SKM-1 (cell line): Measurements from ENCODE around the gene PRKAG2.
A peak's percentile ranks its signal among the peaks of the same experiment; 100 is the strongest.
"Not testable (repeated sequence)": the region's sequence is repeated elsewhere in the genome, so short reads cannot be mapped to it uniquely, and the experiment has no call there.

ENCODE experiments used
- DNase-seq: peaks from one replicate; lab custom pipeline; 2025; ENCODE audit not compliant: unreplicated experiment; lab: John Stamatoyannopoulos, UW

Gene PRKAG2

GRCh38 chr7:151876899-151877777 is at the start of gene PRKAG2:
TSS of gene PRKAG2 (minus strand) at chr7:151877115. CDS start at chr7:151876620, 495 bp downstream.
- no peak for DNase-seq

DNA sequence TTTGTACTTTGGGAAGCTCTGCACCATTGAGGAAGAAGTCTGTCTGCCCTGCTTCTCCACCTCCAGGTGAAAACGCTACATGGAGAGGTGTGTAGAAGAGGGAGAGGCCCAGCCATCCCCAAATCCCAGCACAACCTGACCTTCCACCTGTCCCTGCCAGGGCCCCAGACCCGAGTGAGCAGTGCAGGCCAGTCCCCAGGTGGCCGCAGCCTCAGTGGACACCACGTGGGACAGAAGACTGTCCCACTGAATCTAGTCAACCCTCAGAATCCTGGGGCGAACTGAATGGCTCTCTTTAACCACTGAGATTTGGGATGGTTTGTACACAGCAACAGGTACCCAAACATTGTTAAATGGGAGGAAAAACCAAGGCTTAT is 49.4 kb upstream of the PRKAG2 start:
- DNase-seq = no peak

DNA sequence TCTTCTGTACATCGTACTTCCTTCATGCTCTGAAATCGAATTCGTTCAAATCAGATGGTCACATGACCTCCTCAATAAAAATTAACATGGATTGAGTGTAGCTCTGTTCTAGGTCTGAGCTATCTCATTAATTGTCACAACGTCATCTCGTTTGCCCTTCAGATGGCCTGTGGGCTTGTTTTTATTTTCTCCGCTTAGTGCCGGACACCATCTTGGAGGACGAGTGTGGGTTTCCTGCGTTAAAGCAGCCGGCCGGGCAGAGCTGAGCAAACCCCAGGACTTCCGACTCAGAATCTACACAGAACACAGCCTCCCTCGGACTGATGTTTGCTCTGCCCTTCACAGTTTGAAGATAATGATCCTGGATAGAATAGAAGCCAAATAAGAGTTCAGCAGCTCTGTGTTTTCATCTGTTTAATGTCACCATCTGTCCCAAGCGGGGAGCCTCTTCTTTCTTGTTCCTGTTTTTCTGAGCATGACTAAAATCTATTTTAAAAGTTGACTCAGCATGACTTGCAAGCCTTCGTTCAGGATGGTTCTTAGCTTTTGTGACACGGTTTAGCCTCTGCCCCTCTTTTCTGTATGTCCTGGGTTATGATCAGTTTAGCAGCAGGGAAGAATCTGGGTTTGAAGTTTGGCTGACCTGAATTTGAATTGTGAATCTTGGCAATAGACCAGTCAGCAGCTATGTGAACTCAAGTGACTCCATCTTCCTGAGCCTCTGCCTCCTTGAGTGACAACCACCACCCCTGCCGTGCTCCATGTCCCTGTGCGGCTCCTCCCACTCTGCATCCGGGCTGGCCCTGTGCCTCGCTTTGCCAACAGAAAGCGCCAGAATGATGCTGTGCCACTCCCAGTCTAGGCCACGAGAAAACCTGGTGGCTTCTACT is 48.8 kb upstream of the PRKAG2 start:
- DNase-seq = peak; percentile 21

GRCh38 chr7:151924508-151924907 is 47.6 kb upstream of the PRKAG2 start:
- no peak for DNase-seq

GRCh38 chr7:151924001-151924400 is 47.1 kb upstream of the PRKAG2 start:
- no peak for DNase-seq

DNA sequence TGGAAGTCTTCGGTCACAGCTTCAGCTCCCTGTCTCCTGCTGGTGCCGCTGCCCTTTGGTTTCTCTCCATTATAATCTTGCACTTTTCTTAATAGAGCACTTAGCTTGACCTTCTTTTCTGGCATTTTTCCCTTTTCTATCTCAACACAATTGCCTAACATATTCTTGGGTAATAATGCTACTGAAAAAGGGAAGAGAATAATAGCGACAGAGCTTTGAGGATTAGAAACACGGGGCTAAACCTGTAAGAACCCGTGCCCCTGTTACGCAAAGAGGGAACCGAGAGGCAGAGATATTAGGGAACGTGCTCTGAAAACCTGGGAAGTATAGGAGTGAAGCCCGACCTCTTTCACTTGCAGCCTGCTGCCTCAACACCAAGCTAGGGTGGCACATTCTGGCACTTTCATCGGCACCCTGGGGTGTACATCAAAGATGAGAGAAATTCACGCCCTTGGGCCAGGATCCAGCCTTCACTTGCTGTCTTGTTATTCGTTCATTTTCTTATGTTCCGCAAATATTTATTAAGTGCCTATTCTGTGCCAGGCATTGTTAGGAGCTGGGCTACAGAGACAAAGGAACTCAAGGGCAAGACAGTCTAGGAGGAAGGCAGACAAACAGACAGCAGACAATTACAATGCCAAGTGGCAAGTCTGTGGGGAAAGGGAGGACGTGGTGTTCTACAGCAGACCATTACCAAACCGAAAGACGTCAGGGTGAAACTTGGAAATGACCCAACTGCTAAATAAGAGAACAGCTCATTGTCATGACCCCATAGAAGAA is 46.4 kb upstream of the PRKAG2 start:
- DNase-seq = peak; percentile 64

- no peak for DNase-seq
Measured at GRCh38 chr7:151921451-151921850, 44.5 kb upstream of the PRKAG2 start.

DNA sequence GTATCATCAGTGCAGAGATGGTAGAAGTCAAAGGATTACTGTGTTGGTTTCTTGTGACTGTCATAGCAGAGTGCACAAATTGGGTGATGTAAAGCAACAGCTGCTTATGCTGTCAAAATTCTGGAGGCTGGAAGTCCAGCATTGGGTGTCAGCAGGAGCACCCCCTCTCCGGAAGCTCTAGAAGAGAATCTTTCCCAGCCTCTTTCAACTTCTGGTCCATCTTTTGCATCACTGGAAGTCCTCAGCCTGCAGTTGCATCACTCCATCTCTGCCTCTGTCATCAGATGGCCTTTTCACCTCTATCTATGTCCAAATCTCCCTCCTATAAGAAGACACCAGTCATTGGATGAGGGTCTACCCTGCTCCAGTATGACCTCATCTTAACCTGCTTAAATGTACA is 43.6 kb upstream of the PRKAG2 start:
- no peak for DNase-seq

DNA sequence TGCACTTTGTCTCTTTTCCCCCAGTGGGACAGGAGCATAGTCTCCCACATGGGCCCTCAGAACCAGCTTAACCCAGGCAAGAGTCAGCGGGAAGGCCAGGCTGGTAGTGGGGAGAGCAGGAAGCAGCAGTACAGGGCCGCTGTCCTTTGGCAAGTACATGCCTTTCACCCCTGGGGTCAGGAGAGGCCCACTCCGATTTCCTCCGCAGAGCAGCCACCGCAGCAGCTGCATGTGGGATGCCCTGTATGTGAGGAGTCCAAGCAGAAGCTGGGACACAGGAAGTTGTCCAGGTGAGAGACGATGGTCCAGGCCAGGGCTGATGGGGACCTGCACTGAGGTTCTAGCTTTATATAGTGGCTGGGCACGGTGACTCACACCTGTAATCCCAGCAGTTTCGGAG is 42.7 kb upstream of the PRKAG2 start:
- DNase-seq = no peak

- DNase-seq = no peak
Measured at GRCh38 chr7:151918510-151918843, 41.6 kb upstream of the PRKAG2 start.

DNA sequence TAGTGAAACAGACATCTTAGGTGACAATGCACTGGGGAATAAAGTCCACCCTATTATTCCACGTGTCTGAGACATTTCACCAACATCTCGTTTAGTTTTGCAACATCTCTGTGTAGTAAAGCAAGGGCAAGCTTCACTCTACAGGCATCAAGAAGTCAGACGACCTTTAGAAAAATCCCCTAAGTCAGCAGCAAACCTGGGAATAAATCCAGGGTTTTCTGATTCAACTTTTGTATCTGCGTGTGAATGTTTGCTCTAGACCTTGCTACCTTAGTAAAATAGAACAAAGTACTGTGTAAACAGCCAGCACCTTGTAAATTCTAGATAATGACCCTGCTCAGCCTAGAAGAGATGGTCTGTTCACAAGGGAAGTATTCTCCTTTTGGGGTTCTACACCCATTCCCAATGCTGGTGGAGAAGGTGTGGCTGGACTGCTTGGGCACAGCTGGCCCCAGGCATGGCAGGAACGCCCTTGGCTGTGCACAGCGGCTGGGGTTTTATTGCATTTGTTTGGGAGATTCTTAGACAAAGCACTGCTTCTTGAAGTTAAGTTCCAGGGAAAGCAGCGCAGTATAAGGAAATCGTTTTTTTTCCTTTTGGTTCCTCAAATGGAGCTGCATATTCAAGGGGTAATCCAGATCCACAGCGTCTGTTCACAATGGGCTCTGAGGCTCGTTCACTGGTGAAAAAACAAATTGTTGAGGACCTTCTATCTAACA is 41.0 kb upstream of the PRKAG2 start:
- no peak for DNase-seq

GRCh38 chr7:151914051-151914450 is 37.1 kb upstream of the PRKAG2 start:
- DNase-seq = no peak

DNA sequence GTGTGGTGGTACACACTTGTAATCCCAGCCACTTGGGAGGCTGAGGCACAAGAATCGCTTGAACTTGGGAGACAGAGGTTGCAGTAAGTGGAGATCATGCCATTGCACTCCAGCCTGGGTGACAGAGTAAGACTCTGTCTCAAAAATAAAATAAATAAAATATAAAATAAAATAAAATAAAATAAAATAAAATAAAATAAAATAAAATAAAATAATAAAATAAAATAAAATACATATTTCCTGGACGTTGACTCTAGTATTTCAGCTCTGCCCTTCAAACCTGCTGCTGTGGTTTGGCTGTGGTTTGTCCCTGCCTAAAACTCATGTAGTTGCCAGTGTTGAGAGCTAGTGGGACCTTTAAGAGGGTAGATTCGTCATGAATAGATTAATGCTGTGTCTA is 33.7 kb upstream of the PRKAG2 start:
- DNase-seq = not testable (repeated sequence)

DNA sequence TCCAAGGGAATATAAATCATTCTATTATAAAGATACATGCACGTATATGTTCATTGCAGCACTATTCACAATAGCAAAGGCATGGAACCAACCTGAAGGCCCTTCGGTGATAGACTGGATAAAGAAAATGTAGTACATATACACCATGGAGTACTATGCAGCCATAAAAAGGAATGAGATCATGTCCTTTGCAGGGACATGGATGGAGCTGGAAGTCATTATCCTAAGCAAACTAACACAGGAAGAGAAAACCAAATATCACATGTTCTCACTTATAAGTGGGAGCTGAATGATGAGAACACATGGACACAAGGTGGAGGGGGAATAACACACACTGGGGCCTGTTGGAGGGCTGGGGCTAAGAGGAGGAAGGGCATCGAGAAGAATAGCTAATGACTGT is 30.2 kb upstream of the PRKAG2 start:
- DNase-seq = not testable (repeated sequence)

DNA sequence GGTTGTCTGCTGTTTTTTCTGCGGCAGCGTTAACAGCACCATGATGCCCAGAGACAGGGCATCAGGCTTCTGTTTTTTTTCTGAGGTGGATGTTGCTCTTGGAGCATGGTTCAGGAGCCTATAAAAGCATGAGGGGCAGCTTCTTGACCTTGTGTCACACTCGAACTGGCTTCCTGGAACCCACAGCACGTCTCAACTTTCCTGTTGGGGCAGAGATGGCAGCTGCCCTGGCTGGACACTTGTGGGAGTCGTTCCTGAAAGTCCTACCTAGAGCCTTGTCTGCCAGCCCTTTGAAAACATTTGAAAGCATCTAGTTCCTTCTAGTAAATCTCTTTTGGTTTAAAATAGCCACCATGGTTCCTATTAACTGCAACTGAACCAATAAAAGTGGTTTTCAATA is 28.9 kb upstream of the PRKAG2 start:
- DNase-seq = no peak

DNA sequence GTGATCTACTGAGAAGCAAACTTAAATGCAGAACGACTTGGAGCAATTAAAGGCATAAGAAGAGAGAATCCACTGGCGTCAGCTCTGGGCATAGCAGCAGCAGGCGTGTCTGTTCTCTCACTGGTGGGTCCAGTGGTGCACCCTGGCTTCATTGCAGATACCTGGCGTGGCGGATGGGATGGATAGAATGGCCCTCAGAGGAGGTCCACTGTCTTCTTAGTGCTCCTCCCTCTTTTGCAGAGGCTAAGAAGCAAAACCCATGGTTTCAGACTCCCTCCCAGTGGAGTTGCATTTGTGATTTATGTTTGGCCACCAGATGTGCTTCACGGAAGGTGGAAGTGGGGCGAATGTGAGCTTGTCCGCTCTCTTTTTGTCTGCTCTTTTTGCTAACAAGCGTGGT is 28.4 kb upstream of the PRKAG2 start:
- DNase-seq = no peak

- no peak for DNase-seq
Measured at GRCh38 chr7:151904270-151904669, 27.4 kb upstream of the PRKAG2 start.

GRCh38 chr7:151903249-151904032 is 26.5 kb upstream of the PRKAG2 start:
- no peak for DNase-seq

GRCh38 chr7:151902311-151902710 is 25.4 kb upstream of the PRKAG2 start:
- no peak for DNase-seq

DNA sequence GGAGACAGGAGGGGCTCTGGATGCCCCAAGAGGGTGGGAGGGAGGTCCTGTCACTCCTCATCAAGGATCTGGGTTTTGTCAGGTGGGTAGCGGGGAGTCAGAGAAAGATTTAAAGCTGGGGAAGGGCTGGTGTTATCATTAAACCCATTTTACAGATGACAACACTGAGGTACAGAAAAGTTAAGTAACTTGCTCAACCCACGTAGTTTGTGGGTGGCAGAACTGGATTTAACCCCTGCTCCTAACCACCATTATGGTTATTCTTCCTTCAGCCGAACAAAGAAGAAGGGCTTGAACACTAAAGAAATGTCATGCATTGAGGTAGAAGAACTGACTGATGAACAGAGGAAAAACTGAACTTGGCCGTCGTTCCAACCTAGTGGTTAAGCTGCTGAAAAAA is 24.9 kb upstream of the PRKAG2 start:
- no peak for DNase-seq
